HG02642 (cell line): Measurements from ENCODE around the gene MTMR4.
"Not testable (repeated sequence)": the region's sequence is repeated elsewhere in the genome, so short reads cannot be mapped to it uniquely, and the experiment has no call there.

Experiments used
- ATAC-seq: cut with Tn5 transposase; IDR thresholded peaks from one replicate; pipeline ENCODE4 v1.9.1; 2021; ENCODE audit warnings: mild to moderate bottlenecking; ENCODE audit not compliant: unreplicated experiment, poor library complexity

The MTMR4 gene

DNA sequence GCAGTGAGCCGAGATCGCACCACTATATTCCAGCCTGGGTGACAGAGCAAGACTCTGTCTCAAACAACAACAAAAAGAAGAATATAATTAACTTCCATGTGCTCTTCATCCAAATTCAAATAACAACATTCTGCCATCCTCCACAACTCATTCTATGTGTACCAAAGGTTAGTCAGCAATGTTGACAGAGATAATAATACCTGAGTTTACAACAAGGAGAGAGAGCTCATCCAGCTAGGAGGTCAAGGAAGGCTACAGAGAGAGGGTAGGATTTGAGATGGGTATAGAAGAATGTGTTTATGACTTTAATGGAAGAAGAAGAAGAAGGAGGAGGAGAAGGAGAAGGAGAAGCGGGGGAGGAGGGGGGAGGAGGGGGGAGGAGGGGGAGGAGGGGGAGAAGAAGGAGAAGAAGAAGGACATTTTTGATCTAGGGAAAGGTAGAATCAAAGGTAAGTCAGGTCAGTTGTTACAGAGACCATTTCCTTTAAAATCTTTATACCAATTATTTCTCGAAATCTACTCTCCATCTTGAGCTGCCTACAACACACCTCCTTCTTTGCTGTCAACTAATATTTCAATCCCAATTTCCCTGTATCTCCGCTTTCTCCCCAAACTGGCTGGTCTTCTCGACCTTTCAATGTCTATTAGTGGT lies 16.1 kb downstream of the MTMR4 start:
- ATAC-seq = no peak

DNA sequence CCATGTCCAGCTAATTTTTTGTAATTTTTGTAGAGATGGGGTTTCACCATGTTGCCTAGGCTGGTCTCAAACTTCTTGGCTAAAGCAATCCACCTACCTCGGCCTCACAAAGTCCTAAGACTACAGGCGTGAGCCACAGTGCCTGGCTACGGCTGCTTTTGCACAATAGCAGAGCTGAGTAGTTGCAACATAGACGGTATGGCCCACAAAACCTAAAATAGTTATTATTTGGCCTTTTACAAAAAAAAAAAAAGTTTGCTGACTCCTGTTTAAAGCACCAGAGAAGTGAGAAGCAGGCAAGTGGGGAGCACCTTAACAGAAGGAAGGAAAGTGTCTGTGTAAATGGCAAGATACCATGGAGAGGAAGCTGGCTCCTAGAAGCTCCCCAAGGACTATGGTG lies 20.9 kb downstream of the MTMR4 start:
- ATAC-seq = no peak

DNA sequence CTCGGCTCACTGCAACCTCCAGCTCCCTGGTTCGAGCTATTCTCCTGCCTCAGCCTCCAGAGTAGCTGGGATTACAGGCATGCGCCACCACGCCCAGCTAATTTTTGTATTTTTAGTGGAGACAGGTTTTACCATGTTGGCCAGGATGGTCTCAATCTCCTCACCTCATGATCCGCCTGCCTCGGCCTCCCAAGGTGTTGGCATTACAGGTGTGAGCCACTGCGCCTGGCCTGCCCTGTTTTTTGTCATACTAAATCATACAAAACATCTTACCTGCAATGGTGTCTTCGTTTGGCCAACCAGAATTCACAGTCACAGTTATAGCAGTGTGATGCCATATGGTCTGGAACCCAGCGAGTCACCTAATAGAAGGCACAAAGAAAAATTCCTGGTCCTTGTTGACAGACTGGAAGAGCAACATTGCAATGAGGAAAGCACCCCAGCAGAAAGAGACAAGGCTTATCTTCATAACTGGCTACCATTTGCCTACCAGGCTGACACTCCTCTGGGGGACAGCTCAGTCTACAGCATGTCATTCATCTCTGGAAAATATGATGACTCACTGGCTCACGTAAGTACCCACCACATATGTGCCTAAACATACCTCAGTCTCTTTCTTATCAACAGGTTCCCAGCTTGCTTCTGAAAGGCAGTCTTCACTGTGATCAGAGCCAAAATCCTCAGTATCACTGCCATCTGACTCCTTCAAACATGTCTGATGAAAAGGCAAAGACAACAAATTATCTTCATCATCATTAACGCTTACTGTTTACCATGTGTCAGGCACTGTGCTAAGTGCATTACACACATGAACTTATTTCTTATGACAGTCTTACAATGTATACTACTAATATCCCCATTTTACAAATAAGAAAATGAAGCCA lies 22.0 kb downstream of the MTMR4 start:
- ATAC-seq = no peak

DNA sequence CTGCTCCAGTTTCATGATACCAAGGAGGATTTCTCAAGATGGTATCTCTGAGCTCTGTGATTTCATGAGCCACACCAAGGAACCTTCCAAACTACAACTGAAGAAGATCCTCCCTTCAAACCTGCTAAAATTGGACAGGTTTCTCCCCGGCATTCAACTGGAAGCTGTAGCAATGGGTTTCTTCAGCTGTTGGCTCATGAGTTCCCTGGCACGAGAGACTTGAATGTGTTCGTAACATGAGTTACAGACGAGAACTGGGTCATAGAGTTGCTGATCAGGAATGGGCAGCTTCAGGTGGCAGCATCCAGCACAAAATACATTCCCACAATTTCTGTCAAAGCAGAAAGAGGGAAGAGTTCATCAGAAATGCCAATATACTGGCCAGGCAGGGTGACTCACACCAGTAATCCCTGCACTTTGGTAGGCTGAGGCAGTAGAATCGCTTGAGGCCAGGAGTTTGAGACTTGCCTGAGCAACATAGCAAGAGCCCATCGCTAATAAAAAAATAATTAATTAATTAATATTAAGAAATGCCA lies 22.9 kb downstream of the MTMR4 start:
- no peak for ATAC-seq

DNA sequence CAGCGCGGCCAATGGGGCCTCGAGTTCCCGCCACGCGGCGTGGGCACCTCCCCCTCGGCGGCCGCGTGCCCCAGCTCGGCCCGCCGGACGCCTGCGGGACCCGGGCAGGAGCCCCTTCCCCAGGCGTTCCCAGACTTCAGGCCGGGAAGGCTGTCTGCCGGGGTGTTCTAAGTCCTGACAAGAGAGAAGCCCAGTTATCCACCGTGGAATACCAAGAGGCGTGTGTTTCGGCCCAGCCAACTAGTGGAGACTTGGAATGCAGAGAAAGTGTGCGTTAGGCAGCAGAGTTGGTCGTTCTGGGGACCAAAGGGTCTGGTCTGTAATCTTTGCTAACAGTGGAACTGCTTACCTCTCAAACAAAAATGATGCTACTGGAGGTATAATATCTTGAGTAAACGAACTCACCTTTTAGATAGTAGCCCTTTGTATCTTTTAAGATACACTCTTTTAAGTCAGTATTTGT lies 26.0 kb downstream of the MTMR4 start:
- ATAC-seq = no peak

DNA sequence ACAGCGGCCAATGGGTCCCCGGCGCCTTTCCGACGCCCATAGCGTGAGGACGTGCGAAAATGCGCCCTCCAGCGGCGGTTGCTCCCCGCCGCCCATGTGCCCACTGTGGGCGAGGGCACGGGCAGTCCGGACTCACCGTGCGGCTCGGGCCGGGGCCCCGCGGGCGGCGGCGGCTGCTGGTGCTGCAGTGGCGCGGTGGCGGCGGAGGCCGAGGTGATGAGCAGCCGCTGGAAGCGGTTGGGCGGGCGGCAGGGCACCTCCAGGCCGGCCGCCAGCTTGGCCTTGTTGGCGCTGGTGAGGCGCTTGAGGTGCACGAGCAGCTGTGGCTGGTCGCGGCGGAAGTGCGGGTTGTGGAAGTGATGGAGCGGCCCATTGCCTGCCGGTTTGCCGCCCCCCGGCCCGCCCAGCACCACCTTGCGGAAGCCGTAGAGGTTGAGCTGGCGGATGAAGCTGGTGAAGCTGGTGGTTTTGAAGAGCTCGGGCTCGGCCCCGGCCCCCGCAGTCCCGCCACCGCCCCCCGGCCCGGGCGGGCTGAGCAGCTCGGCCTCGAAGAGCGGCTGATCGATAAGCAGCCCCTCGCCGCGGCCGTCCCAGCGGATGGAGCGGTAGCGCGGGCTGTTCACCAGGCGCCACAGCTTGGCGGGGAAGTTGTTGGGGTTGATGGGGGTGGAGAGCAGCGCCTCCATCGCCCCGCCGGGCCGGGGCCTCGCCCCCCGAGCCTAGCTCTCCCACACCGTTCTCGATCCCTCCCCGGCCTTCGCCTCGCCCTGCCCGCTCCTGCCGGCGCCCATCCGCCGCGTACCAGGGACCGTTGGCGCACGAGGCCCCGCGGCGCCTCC lies 26.6 kb downstream of the MTMR4 start, which contains the start of gene HSF5:
Gene HSF5 (minus strand): TSS at position 820 of the 839 bp plus-strand sequence. CDS start 134 bp downstream, at position 686.
- peak; percentile 66 for ATAC-seq

DNA sequence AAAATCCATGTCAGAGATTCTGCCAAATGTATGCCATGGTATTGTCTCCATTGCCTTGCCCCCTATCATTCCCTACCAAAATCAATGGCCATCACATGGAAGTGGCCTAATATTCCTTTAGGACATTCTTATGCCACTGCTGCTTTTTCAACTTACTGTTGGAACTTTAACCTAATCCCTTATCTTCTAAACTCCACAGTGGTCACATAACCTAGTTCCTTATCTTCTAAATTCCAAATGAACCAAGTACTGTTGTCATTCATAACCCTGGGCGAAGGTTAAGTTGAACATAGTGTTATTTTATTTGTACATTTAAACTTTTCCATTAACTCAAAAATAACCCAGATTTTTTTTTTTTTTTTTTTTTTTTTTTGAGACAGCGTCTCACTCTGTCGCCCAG lies 29.8 kb downstream of the MTMR4 start:
- no peak for ATAC-seq

DNA sequence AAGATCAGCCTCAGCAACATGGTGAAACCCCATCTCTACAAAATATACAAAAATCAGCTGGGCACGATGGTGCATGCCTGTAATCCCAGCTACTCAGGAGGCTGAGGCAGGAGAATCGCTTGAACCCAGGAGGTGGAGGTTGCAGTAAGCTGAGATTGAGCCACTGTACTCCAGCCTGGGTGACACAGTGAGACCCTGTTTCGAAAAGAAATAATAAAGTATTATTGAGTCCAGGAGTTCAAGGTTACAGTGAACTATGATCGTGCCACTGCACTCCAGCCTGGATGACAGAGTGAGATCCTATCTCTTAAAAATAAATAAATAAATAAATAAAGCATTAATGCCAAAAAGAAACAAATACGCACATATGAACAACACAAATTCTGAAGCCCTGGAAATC lies 32.6 kb downstream of the MTMR4 start:
- ATAC-seq = not testable (repeated sequence)

DNA sequence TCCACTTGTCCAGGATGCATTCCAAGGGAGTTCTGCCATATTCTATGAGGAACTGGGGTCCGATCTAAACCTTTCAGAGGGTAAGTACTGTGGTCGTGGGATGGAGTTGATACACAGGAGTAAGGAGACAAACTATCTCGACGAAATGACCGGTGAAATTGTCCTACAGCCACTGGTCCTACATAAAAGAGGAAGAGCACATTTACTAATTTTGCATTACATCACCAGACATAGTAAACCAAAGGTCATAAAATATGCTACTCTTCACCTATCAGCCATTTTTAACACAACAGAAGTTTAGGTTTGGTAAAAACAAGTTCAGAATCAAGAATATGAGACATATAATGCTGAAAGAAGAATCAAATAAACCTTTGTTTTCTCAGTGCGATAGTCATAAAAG lies 34.3 kb downstream of the MTMR4 start:
- no peak for ATAC-seq

DNA sequence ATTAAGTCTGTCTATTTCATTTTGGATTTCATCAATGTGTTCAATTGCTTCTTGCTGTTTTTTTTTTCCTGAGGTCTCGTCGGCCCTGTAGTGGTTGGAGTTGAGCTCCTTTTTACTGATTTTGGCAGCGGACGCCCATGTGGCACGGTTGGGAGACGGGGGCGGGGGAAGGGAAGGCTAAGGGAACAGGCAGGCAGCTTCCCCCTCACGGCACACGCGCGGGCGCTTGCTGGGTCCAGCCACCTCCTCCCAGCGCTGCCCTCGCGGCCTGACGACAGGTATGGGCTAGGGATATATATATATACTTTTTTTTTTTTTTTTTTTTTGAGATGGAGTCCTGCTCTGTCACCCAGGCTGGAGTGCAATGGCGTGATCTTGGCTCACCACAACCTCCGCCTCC lies 37.6 kb downstream of the MTMR4 start:
- ATAC-seq = no peak

DNA sequence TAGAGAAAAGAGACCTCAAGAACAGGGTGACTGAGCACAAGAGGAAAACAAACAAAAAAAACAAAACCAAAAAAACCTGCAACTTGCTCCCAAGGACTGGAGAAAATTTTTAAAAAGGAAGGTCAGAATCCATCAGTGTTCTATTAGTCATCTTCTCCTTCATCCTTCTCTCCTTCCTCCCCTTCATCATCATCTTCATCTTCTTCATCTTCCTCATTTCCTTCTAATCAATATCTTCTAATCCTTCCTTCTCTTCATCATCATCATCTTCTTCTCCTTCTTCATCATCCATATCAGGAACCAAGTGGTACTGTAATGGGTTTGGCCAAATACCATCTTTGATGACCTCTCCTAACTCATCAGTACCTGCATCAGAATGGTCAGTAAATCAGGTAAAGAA lies 38.5 kb downstream of the MTMR4 start:
- no peak for ATAC-seq

DNA sequence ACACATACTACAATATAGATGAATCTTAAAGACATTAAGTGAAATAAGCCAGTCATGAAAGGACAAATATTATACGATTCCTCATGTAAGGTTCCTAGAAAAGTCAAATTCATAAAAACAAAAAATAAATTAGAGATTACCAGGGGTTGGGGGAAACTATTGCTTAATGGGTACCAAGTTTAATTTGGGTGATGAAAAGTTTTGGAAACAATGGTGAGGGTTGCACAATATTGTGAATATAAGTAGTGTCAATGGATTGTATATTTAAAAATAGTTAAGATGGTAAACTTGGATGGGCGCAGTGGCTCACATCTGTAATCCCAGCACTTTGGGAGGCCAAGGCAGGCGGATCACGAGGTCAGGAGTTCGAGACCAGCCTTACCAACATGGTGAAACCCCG lies 44.1 kb downstream of the MTMR4 start:
- ATAC-seq = no peak

DNA sequence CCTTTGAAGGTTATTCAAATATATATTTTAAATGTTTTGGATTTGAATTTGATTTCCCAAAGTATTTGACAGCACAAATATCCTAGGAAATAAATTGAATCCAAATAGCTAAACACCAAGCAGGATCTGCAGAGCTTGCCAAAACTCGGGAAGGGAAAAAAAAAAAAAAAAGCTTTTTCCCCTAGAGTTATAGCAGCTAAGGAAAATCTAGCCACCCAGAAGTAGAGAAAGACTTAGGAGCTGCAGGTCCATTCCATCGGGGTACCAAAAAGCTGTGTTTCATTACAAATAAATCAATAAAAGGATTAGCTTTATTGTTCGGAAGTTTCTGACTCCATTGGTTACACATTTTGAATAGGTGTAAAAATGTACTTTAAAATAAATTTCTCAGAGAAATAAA lies 45.5 kb downstream of the MTMR4 start:
- no peak for ATAC-seq

DNA sequence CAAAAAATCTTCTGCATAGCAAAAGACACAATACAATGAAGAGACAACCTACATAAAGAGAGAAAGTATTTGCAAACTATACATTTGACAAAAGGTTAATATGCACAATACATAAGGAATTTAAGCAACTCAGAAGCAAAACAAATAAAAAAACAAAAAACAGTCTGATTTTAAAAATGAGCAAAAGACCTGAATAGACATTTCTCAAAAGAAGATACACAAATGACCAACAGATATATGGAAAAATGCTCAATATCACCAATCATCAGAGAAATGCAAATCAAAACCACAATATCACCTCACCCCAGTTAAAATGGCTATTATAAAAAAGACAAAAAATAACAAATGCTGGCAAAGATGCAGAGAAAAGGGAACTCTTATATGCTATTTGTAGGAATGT lies 58.9 kb downstream of the MTMR4 start:
- no peak for ATAC-seq

DNA sequence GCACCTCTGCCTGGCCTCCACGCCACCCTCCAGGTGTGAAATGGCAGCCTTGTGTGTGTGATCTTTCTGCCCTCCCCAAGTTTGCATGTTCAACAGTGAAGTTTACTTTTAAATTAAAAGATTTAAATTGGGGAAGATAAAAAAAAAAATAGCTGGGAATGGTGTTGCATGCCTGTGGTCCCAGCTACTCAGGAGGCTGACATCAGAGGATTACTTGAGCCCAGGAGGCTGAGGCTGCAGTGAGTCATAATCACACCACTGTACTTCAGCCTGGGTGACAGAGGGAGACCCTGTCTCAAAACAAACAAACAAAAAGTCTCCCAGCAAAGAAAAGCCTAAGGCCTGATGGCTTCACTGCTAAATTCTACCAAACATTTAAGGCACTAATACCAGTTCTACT lies 61.7 kb downstream of the MTMR4 start:
- ATAC-seq = no peak

DNA sequence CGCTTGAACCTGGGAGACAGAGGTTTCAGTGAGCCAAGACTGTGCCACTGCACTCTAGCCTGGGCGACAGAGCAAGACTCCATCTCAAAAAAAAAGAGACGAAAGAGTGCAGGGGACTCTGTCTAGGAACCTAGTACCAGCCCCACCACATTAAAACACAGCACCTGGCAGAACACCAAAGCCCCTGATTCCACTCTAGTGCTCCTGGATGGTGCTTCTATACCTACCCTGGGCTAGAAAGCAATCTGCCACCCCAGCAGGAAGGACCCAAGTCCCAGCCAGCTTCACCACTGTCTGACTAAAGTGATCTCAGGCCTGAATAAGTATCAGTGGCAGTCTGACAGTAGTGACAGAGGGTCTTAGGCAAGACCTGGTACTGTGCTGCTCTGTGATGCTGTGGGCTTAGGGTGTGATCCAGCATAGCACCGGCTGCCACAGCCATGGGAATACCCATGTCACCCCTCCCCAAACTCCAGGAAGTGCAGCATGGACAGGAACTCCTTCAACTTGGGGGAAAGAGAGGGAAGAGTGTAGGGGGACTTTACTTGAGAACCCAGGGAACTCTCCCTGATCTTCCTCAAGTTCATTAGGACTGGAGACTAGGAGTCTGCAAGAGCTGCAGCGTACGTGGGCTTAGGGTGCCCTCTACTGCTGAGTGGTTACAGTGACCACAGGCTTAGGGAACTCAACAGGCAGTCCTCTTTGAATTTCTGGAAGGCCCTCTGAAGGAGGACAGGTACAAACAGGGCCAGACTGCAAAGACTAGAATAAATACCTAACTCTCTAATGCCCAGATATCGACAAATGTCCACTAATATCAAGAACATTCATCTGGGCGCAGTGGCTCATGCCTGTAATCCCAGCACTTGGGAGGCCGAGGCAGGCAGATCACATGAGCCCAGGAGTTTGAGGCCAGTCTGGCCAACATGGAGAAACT lies 67.1 kb downstream of the MTMR4 start:
- ATAC-seq = no peak

DNA sequence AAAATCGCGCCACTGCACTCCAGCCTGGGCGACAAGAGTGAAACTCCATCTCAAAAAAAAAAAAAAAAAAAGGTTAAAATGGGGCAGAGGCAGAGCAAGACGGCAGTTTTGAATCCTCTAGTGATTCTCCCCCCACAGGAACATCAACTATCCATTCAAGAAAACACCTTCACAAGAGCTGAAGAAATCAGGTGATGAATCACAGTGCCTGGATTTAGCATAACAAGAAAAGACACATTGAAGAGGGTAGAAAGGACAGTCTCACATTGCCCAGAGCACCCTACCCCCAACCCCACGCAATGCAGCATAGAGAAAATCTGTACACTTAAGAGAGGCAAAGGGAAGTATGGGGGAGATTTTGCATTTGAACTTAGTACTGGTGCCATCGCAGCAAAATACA lies 68.4 kb downstream of the MTMR4 start:
- ATAC-seq = no peak
